Caco-2 (cell line): ENCODE results near the gene HEY2. TPM values are rescaled to one million over a fixed set of nuclear protein-coding genes. Genes with fewer than 3 reads are reported as not detected.

Experiments
- BruUV-seq: library from RNA; stranded (reverse); fragments of 400-500 nt; replicated peaks from 2 replicates; lab custom pipeline; 2021; lab: Mats Ljungman, UMichigan
- CTCF ChIA-PET: fragments of 300-600 bp; sonication (Branson Sonifier 250); formaldehyde crosslinking; loops from one replicate; lab custom pipeline; 2022; ENCODE audit warnings: antibody characterized with exemption; lab: Charles Lee
- POLR2A ChIA-PET: fragments of 300-600 bp; sonication (Branson Sonifier 250); formaldehyde crosslinking; loops from one replicate; lab custom pipeline; 2022; ENCODE audit warnings: antibody characterized with exemption; lab: Charles Lee
- DNase-seq, 2 experiments: peaks; one replicate each; pipeline versions ENCODE4 v3.0.0 to v3.0.0-alpha.2; 2020 to 2022
- H3K27me3 ChIP-seq: replicated peaks from 2 replicates; pipeline ENCODE4 v1.6.0; 2011; ENCODE audit warnings: low read length; ENCODE audit not compliant: control insufficient read depth, insufficient read depth
- H3K36me3 ChIP-seq: 2 replicates; pipeline ENCODE4 v1.5.1; 2011; ENCODE audit warnings: low read length; ENCODE audit not compliant: control insufficient read depth, insufficient read depth
- H3K4me1 ChIP-seq: fragments of 250-450 bp; sonication (Bioruptor Pico); 2 replicates; pipeline ENCODE4 v1.5.1; 2020; ENCODE audit warnings: mild to moderate bottlenecking
- H3K4me3 ChIP-seq: 2 replicates; pipeline ENCODE4 v1.5.1; 2011; ENCODE audit warnings: low read depth, mild to moderate bottlenecking, control low read depth, low read length
- H3K9me3 ChIP-seq: fragments of 250-450 bp; sonication (Bioruptor Pico); 2 replicates; pipeline ENCODE4 v1.5.1; 2020; ENCODE audit warnings: mild to moderate bottlenecking, moderate library complexity
- H3K27ac Mint-ChIP-seq: one replicate; pipeline ENCODE4 v1.8.0; 2022; ENCODE audit warnings: mixed read lengths; ENCODE audit not compliant: unreplicated experiment
- H3K27me3 Mint-ChIP-seq: one replicate; pipeline ENCODE4 v1.8.0; 2022; ENCODE audit warnings: mixed read lengths; ENCODE audit not compliant: insufficient read depth, unreplicated experiment
- H3K36me3 Mint-ChIP-seq: one replicate; pipeline ENCODE4 v1.8.0; 2022; ENCODE audit warnings: mild to moderate bottlenecking, mixed read lengths; ENCODE audit not compliant: insufficient read depth, unreplicated experiment
- H3K4me1 Mint-ChIP-seq: one replicate; pipeline ENCODE4 v1.8.0; 2022; ENCODE audit warnings: low read depth, mixed read lengths; ENCODE audit not compliant: unreplicated experiment
- H3K4me3 Mint-ChIP-seq: one replicate; pipeline ENCODE4 v1.8.0; 2022; ENCODE audit warnings: mild to moderate bottlenecking, moderate library complexity, mixed read lengths; ENCODE audit not compliant: unreplicated experiment
- H3K9me3 Mint-ChIP-seq: one replicate; pipeline ENCODE4 v1.8.0; 2022; ENCODE audit warnings: mixed read lengths; ENCODE audit not compliant: unreplicated experiment
- intact Hi-C: fragments of 100-400 bp; cut with micrococcal nuclease; formaldehyde crosslinking; loops from one replicate; pipeline ENCODE4 v1.10.0; 2022; ENCODE audit not compliant: unreplicated experiment
- total RNA-seq: library from RNA; stranded (reverse); gene quantifications from 2 replicates; pipeline ENCODE4 v1.2.3, GENCODE V29; 2022
- TF ChIP-seq, protein P1 (sequence below), 2 experiments: fragments of 200-600 bp in 1 of 2; IDR thresholded peaks; 1 replicate in 1 of 2; 2 replicates in 1 of 2; pipeline versions ENCODE4 v1.5.1 to v1.8.0; 2011 to 2022; ENCODE audit warnings: antibody characterized with exemption in 1 of 2, control low read depth in 1 of 2, inconsistent platforms in 1 of 2, low read depth in 1 of 2, low read length in 1 of 2, mild to moderate bottlenecking in 1 of 2, moderate library complexity in 1 of 2; ENCODE audit not compliant: insufficient read depth in 1 of 2, severe bottlenecking in 1 of 2, unreplicated experiment in 1 of 2

The HEY2 gene
- total RNA-seq, 1 experiment from 2014 or later, result not detected

DNA sequence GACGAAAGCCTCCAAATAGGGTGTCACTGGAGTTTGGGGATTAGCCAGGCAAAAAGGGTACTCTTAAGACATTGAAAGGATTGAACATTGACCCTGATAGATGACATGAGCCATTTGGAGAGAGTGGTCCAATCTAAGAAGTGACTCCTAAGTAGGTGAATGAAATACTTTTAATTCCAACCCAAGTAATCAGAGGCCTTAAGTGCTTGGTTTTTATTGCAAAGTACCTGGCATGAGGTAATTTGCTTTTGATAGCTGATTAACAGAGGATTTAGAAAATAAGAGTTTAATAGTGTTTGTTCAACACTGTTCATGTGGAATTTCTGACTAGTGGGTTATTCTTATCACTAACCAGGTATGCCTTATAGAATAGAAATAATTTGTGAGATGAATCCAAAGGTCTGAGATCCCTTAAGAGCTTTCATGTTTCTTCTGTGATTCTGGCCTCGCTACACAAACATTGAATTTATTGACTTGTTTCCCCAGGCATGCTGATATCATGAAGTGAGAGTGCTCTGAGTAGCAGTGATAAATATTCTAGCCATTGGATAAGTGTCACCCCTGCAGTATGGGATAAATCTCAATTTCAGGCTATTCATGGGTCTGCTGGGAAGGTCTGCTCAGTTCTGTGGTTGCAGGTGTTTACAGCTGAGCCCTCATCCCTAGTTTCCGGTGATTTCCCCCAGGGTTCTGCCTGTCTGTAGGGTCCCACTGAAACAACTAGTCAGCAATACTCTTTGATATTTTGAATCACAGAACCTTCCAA lies 47.9 kb downstream of the HEY2 start:
- POLR2A ChIA-PET, result no interaction called here
- Histone ChIP-seq H3K27me3 (no peaks in the 10 kb centered on the region), H3K4me1 (peaks cover 40% of the 10 kb centered on the region), H3K4me3 (no peak overlapping the region), H3K9me3 (no peaks in the 10 kb centered on the region), H3K36me3 (0 out of 2 replicates have a peak, but pooled peaks cover 1% of the 10 kb centered on the region)
- Mint-ChIP-seq H3K27ac (peak overlapping the region; percentile 12), H3K4me1 (peaks cover 26% of the 10 kb centered on the region), H3K36me3 (peaks cover 9% of the 10 kb centered on the region), H3K27me3 (no peaks in the 10 kb centered on the region), H3K4me3 (peak overlapping the region; percentile 29), H3K9me3 (no peaks in the 10 kb centered on the region)
- CTCF ChIA-PET, result interaction anchor here (0.9 kb wide), 1 partner anchor 161 kb away, joined by 4 read pairs; no protein-coding TSS in a partner anchor
- TF ChIP-seq, protein P1, sequence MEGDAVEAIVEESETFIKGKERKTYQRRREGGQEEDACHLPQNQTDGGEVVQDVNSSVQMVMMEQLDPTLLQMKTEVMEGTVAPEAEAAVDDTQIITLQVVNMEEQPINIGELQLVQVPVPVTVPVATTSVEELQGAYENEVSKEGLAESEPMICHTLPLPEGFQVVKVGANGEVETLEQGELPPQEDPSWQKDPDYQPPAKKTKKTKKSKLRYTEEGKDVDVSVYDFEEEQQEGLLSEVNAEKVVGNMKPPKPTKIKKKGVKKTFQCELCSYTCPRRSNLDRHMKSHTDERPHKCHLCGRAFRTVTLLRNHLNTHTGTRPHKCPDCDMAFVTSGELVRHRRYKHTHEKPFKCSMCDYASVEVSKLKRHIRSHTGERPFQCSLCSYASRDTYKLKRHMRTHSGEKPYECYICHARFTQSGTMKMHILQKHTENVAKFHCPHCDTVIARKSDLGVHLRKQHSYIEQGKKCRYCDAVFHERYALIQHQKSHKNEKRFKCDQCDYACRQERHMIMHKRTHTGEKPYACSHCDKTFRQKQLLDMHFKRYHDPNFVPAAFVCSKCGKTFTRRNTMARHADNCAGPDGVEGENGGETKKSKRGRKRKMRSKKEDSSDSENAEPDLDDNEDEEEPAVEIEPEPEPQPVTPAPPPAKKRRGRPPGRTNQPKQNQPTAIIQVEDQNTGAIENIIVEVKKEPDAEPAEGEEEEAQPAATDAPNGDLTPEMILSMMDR (IDR thresholded peaks at IDR 0.05; ENCODE audit: insufficient read depth in 1 of 2, low read depth in 1 of 2, low read length in 1 of 2, severe bottlenecking in 1 of 2, unreplicated experiment in 1 of 2), result no peak
- intact Hi-C loops, result no loop called here
- no TSS peak for BruUV-seq
- no peak for DNase-seq

- Mint-ChIP-seq H3K4me3 (peak overlapping the region; percentile 29), H3K27me3 (no peaks in the 10 kb centered on the region), H3K27ac (peak overlapping the region; percentile 12), H3K9me3 (no peaks in the 10 kb centered on the region), H3K4me1 (peaks cover 23% of the 10 kb centered on the region), H3K36me3 (peaks cover 9% of the 10 kb centered on the region)
- CTCF ChIA-PET, result interaction anchor here (0.9 kb wide), 1 partner anchor 160 kb away, joined by 4 read pairs; no protein-coding TSS in a partner anchor
- Histone ChIP-seq H3K9me3 (no peaks in the 10 kb centered on the region), H3K4me1 (peaks cover 39% of the 10 kb centered on the region), H3K36me3 (0 out of 2 replicates have a peak, but pooled peaks cover 1% of the 10 kb centered on the region), H3K27me3 (no peaks in the 10 kb centered on the region), H3K4me3 (no peak overlapping the region)
- DNase-seq, result peak in 1 of 2 experiments; percentile 36
- POLR2A ChIA-PET, result no interaction called here
- BruUV-seq, result no TSS peak
- intact Hi-C loops, result no loop called here
- TF ChIP-seq, protein P1 (IDR thresholded peaks at IDR 0.05; ENCODE audit: insufficient read depth in 1 of 2, low read depth in 1 of 2, low read length in 1 of 2, severe bottlenecking in 1 of 2, unreplicated experiment in 1 of 2), result no peak
These were observed 48.5 kb downstream of the HEY2 start for GRCh38 chr6:125797886-125798444.

GRCh38 chr6:125798734-125799508 lies 49.5 kb downstream of the HEY2 start:
- 0 out of 2 replicates have a peak, but pooled peaks cover 1% of the 10 kb centered on the region for H3K36me3 ChIP-seq
- CTCF ChIA-PET, result interaction anchor here (0.5 to 0.6 kb wide), 2 partner anchors 19 to 76 kb away, joined by 5 to 8 read pairs; no protein-coding TSS in a partner anchor
- peak overlapping the region; percentile 74 for H3K27ac Mint-ChIP-seq
- peaks cover 9% of the 10 kb centered on the region for H3K36me3 Mint-ChIP-seq
- H3K27me3 ChIP-seq, result no peaks in the 10 kb centered on the region
- intact Hi-C loops, result no loop called here
- BruUV-seq, result no TSS peak
- no peak for DNase-seq
- H3K4me1 ChIP-seq, result peaks cover 39% of the 10 kb centered on the region
- H3K4me3 ChIP-seq, result no peak overlapping the region
- TF ChIP-seq, protein P1 (IDR thresholded peaks at IDR 0.05; ENCODE audit: insufficient read depth in 1 of 2, low read depth in 1 of 2, low read length in 1 of 2, severe bottlenecking in 1 of 2, unreplicated experiment in 1 of 2), result no peak
- H3K9me3 ChIP-seq, result no peaks in the 10 kb centered on the region
- H3K4me3 Mint-ChIP-seq, result peak overlapping the region; percentile 43
- H3K4me1 Mint-ChIP-seq, result peaks cover 17% of the 10 kb centered on the region
- POLR2A ChIA-PET, result interaction anchor here (0.7 to 0.9 kb wide), 2 partner anchors 8 to 146 kb away, joined by 3 to 6 read pairs; partner anchors contain the start of gene NCOA7
- no peaks in the 10 kb centered on the region for H3K27me3 Mint-ChIP-seq
- no peaks in the 10 kb centered on the region for H3K9me3 Mint-ChIP-seq
